Adrenal gland (tissue), 12 donors: ENCODE data around the gene LSS. TPM values are rescaled to one million over a fixed set of nuclear protein-coding genes. Genes with fewer than 3 reads are reported as not detected.
"Not testable (repeated sequence)": the region's sequence is repeated elsewhere in the genome, so short reads cannot be mapped to it uniquely, and the experiment has no call there.

ENCODE experiments used
- DNase-seq, 7 donors: peaks; one replicate each; pipeline ENCODE4 v3.0.0-alpha.2; 2019 to 2020
- H3K27ac ChIP-seq, 5 donors: fragments of 200-600 bp; sonication (generic) in 4 of 5; 1 replicate in 3 of 5; 2 replicates in 2 of 5; pipeline versions ENCODE4 v1.5.1 to v1.8.0; 2016 to 2020; ENCODE audit warnings: mild to moderate bottlenecking in 1 of 5
- H3K27me3 ChIP-seq: fragments of 200-600 bp; 2 replicates; pipeline ENCODE4 v1.8.0; 2021
- H3K36me3 ChIP-seq, 2 donors: fragments of 200-600 bp; replicated peaks in 1 of 2; 1 replicate in 1 of 2; 2 replicates in 1 of 2; pipeline versions ENCODE4 v1.5.1 to v1.8.0; 2018 to 2022
- H3K4me1 ChIP-seq, 2 donors: fragments of 200-600 bp; replicated peaks in 1 of 2; 1 replicate in 1 of 2; 2 replicates in 1 of 2; pipeline versions ENCODE4 v1.5.1 to v1.8.0; 2018 to 2021
- H3K4me3 ChIP-seq, 4 donors: fragments of 200-600 bp; sonication (generic) in 3 of 4; one replicate each; pipeline ENCODE4 v1.5.1; 2016 to 2018
- H3K9me3 ChIP-seq, 3 donors: fragments of 200-600 bp; sonication (generic) in 1 of 3; replicated peaks in 1 of 3; 1 replicate in 2 of 3; 2 replicates in 1 of 3; pipeline versions ENCODE4 v1.5.1 to v1.8.0; 2016 to 2021
- CTCF ChIP-seq, 6 experiments: fragments of 450-650 bp in 4 of 6; fragments of 200-600 bp in 2 of 6; sonication (generic) in 1 of 6; IDR thresholded peaks; 1 replicate in 5 of 6; 2 replicates in 1 of 6; pipeline versions ENCODE4 v1.5.1 to v1.8.0; 2016 to 2021; ENCODE audit warnings: antibody characterized with exemption in 6 of 6, mild to moderate bottlenecking in 2 of 6, moderate library complexity in 1 of 6
- POLR2A ChIP-seq, 2 donors: fragments of 450-650 bp; IDR thresholded peaks; one replicate each; pipeline ENCODE4 v1.6.1; 2017; ENCODE audit warnings: antibody characterized with exemption in 2 of 2, mild to moderate bottlenecking in 2 of 2, moderate library complexity in 1 of 2
- WGBS, 4 donors: extraction: QIAGEN DNeasy Blood & Tissue Kit in 2 of 4; methylation state at CpG; one replicate each; pipeline versions ENCODE4 v1.1.5 to v1.1.7; 2013 to 2017; 5-methylcytosine and 5-hydroxymethylcytosine counted together
- intact Hi-C, 2 donors: fragments of 100-400 bp; cut with DNase I; formaldehyde crosslinking; loops; one replicate each; pipeline versions ENCODE4 v1.14.1 to v1.15.0; 2022 to 2023
- polyA plus RNA-seq, 3 donors: library from polyadenylated mRNA; stranded (reverse); fragments of 200-250 nt in 2 of 3; fragments of 350-450 nt in 1 of 3; fragmentation: Illumina TruSeq in 1 of 3; extraction: RNeasy Lipid Tissue Mini Kit (QIAGEN cat#74804) in 1 of 3; gene quantifications; one replicate each; pipeline ENCODE4 v1.2.3, GENCODE V29; 2013 to 2014
- total RNA-seq, 9 donors: library from RNA; depleted of rRNA in 4 of 9; stranded (reverse); fragments of >200 nt in 4 of 9; fragments of 120-200 nt in 1 of 9; fragmentation: NEBNext Ultra II Directional in 1 of 9; extraction: Animal tissue kit (Norgen Biotek cat#: 25700) in 1 of 9; gene quantifications; one replicate each; pipeline versions ENCODE4 v1.1.0 to v1.2.4, GENCODE V29; 2013 to 2023
- donor health status: healthy with polysubstance abuse.
- donor health status: Bipolar disorder and iron deficiency.
- donor health status: DM: yes; HTN: yes; CAD: no.
- donor health status: DM: no; HTN: no; CAD: no.
- donor health status: DM: no; HTN: no; CAD: no.
- donor health status: DM: yes; HTN: yes; CAD: no.

Gene LSS
- total and polyA plus RNA-seq, 12 donors = 46.3 to 246 (median 79.8) TPM

- TF ChIP-seq CTCF (IDR thresholded peaks at IDR 0.05) (no peak), POLR2A (IDR thresholded peaks at IDR 0.05) (no peak)
- intact Hi-C loops = no loop called here
- Histone ChIP-seq H3K27me3 (no peaks in the 10 kb centered on the region), H3K36me3 (no peaks in the 10 kb centered on the region), H3K4me1 (no peaks in the 10 kb centered on the region), H3K4me3 (no peak overlapping the region), H3K9me3 (peaks cover 0 to 9% (median 0%) of the 10 kb centered on the region in 3 donors), H3K27ac (no peak overlapping the region)
- peak in 1 of 7 donors; percentile 35 for DNase-seq
- WGBS, 4 donors = 100% methylated on average over 1 of the region's 1 CpG; no CpG with 5 or more reads in 1 of the 4 donors
Measured at GRCh38 chr21:46173573-46173972, 55.0 kb downstream of the LSS start.

- DNase-seq = peak in 2 of 7 donors; percentile 13 to 25
Measured at GRCh38 chr21:46172863-46173528, 55.6 kb downstream of the LSS start.

GRCh38 chr21:46171996-46172862 is 56.3 kb downstream of the LSS start:
- no peak overlapping the region for H3K4me3 ChIP-seq
- intact Hi-C loops = no loop called here
- TF ChIP-seq POLR2A (IDR thresholded peaks at IDR 0.05) (no peak), CTCF (IDR thresholded peaks at IDR 0.05) (no peak)

More at GRCh38 chr21:46172863-46173528, 55.6 kb downstream of the LSS start:
- whole genome bisulfite sequencing, 4 donors = 81 to 95% (median 92%) methylated on average over 3 to 6 of the region's 6 CpGs
- no peaks in the 10 kb centered on the region for H3K36me3 ChIP-seq
- H3K27ac ChIP-seq = no peak overlapping the region
- H3K4me1 ChIP-seq = no peaks in the 10 kb centered on the region
- no peak overlapping the region for H3K4me3 ChIP-seq
- H3K9me3 ChIP-seq = peaks cover 0 to 9% (median 0%) of the 10 kb centered on the region in 3 donors
- no peak for TF ChIP-seq CTCF (IDR thresholded peaks at IDR 0.05)
- TF ChIP-seq POLR2A (IDR thresholded peaks at IDR 0.05) = no peak
- H3K27me3 ChIP-seq = no peaks in the 10 kb centered on the region
- intact Hi-C loops = no loop called here

GRCh38 chr21:46171585-46171984 is 57.0 kb downstream of the LSS start:
- TF ChIP-seq CTCF (IDR thresholded peaks at IDR 0.05) (no peak), POLR2A (IDR thresholded peaks at IDR 0.05) (no peak)
- 25 to 60% (median 51%) methylated on average over 2 of the region's 2 CpGs for WGBS, 4 donors
- Histone ChIP-seq H3K4me3 (no peak overlapping the region), H3K36me3 (no peaks in the 10 kb centered on the region), H3K9me3 (peaks cover 0 to 6% (median 0%) of the 10 kb centered on the region in 3 donors), H3K27me3 (no peaks in the 10 kb centered on the region), H3K27ac (no peak overlapping the region), H3K4me1 (no peaks in the 10 kb centered on the region)
- intact Hi-C loops = no loop called here
- DNase-seq = peak in 1 of 7 donors; percentile 12

More at GRCh38 chr21:46171996-46172862, 56.3 kb downstream of the LSS start:
- no peak overlapping the region for H3K27ac ChIP-seq
- no peaks in the 10 kb centered on the region for H3K27me3 ChIP-seq
- H3K9me3 ChIP-seq = peaks cover 0 to 9% (median 0%) of the 10 kb centered on the region in 3 donors
- WGBS, 4 donors = 77 to 84% (median 80%) methylated on average over 19 to 21 of the region's 21 CpGs
- DNase-seq = peak in 2 of 7 donors; percentile 10 to 34
- H3K4me1 ChIP-seq = no peaks in the 10 kb centered on the region
- H3K36me3 ChIP-seq = no peaks in the 10 kb centered on the region

GRCh38 chr21:46170436-46171193 is 58.0 kb downstream of the LSS start:
- H3K9me3 ChIP-seq, H3K27me3 ChIP-seq, intact Hi-C loops, H3K4me1 ChIP-seq, H3K36me3 ChIP-seq, H3K4me3 ChIP-seq, H3K27ac ChIP-seq: not testable (repeated sequence)
- peak in 2 of 7 donors; percentile 6 to 34 for DNase-seq
- 75 to 83% (median 79%) methylated on average over 1 of the region's 1 CpG; no CpG with 5 or more reads in 1 of the 4 donors for WGBS, 4 donors
